Measurements from ENCODE around the gene ZNF581. TPM values are rescaled to one million over a fixed set of nuclear protein-coding genes. Genes with fewer than 3 reads are reported as not detected.

ZNF581 gene
- total and polyA plus RNA-seq, 7 donors: 10.2 to 18.6 (median 14.5) TPM

- no peak for TF ChIP-seq CTCF (IDR thresholded peaks at IDR 0.05)
- Histone ChIP-seq H3K4me1 (no peaks in the 10 kb centered on the region), H3K27me3 (ENCODE audit: insufficient read depth in 3 of 3, low read length in 2 of 3) (no peaks in the 10 kb centered on the region), H3K36me3 (ENCODE audit: insufficient read depth in 1 of 2, low read depth in 1 of 2) (peaks cover under 1 to 84% of the 10 kb centered on the region in 2 donors), H3K4me3 (no peak overlapping the region), H3K27ac (no peak overlapping the region), H3K9me3 (no peaks in the 10 kb centered on the region)
- ATAC-seq (no peak), DNase-seq (peak in 1 of 2 donors; percentile 41)
- 92 to 94% (median 94%) methylated on average over 25 of the region's 25 CpGs for WGBS, 3 donors
- intact Hi-C loops (cut with DNase I): no loop called here
These were observed 46.8 kb downstream of the ZNF581 start for GRCh38 chr19:55690109-55690768.

GRCh38 chr19:55690769-55691545 lies 47.5 kb downstream of the ZNF581 start:
- ATAC-seq (no peak), DNase-seq (peak in 1 of 2 donors; percentile 36)
- H3K27ac ChIP-seq: no peak overlapping the region
- no peaks in the 10 kb centered on the region for H3K27me3 ChIP-seq (ENCODE audit: insufficient read depth in 3 of 3, low read length in 2 of 3)
- intact Hi-C loops (cut with DNase I): no loop called here
- H3K9me3 ChIP-seq: no peaks in the 10 kb centered on the region
- TF ChIP-seq CTCF (IDR thresholded peaks at IDR 0.05): no peak
- no peak overlapping the region for H3K4me3 ChIP-seq
- H3K4me1 ChIP-seq: no peaks in the 10 kb centered on the region
- peaks cover 2 to 84% of the 10 kb centered on the region in 2 donors for H3K36me3 ChIP-seq (ENCODE audit: insufficient read depth in 1 of 2, low read depth in 1 of 2)
- WGBS, 3 donors: 90 to 94% (median 93%) methylated on average over 29 to 31 of the region's 31 CpGs

GRCh38 chr19:55691561-55692481 lies 48.4 kb downstream of the ZNF581 start:
- intact Hi-C loops (cut with DNase I): no loop called here
- WGBS, 3 donors: 88 to 93% (median 90%) methylated on average over 19 to 31 of the region's 31 CpGs
- ATAC-seq: no peak
- H3K4me1 ChIP-seq: no peaks in the 10 kb centered on the region
- DNase-seq: peak in 1 of 2 donors; percentile 39
- peaks cover 2 to 86% of the 10 kb centered on the region in 2 donors for H3K36me3 ChIP-seq (ENCODE audit: insufficient read depth in 1 of 2, low read depth in 1 of 2)
- no peak overlapping the region for H3K27ac ChIP-seq
- no peaks in the 10 kb centered on the region for H3K27me3 ChIP-seq (ENCODE audit: insufficient read depth in 3 of 3, low read length in 2 of 3)
- H3K9me3 ChIP-seq: no peaks in the 10 kb centered on the region
- no peak for TF ChIP-seq CTCF (IDR thresholded peaks at IDR 0.05)
- no peak overlapping the region for H3K4me3 ChIP-seq

GRCh38 chr19:55692681-55693081 lies 49.2 kb downstream of the ZNF581 start:
- no peak for TF ChIP-seq CTCF (IDR thresholded peaks at IDR 0.05)

More at GRCh38 chr19:55692681-55693081, 49.2 kb downstream of the ZNF581 start:
- Histone ChIP-seq H3K4me1 (no peaks in the 10 kb centered on the region), H3K9me3 (no peaks in the 10 kb centered on the region), H3K36me3 (ENCODE audit: insufficient read depth in 1 of 2, low read depth in 1 of 2) (peaks cover 2 to 95% of the 10 kb centered on the region in 2 donors), H3K4me3 (no peak overlapping the region), H3K27ac (no peak overlapping the region), H3K27me3 (ENCODE audit: insufficient read depth in 3 of 3, low read length in 2 of 3) (no peaks in the 10 kb centered on the region)
- no peak for ATAC-seq
- 90 to 94% (median 93%) methylated on average over 18 to 19 of the region's 19 CpGs for WGBS, 3 donors
- intact Hi-C loops (cut with DNase I): no loop called here
- DNase-seq: peak in 1 of 2 donors; percentile 36
